Panc1 (cell line): ENCODE data around the gene ANKRD34A. TPM values are rescaled to one million over a fixed set of nuclear protein-coding genes. Genes with fewer than 3 reads are reported as not detected.

Source experiments
- ATAC-seq: fragments of 200-7000 bp; cut with Tn5 transposase; 2 replicates; pipeline ENCODE4 v1.9.1; 2020; ENCODE audit warnings: mild to moderate bottlenecking, moderate library complexity
- BruUV-seq: library from RNA; stranded (reverse); fragments of 400-500 nt; replicated peaks from 2 replicates; lab custom pipeline; 2021; lab: Mats Ljungman, UMichigan
- CTCF ChIA-PET: fragments of 300-600 bp; sonication (Branson Sonifier 250); formaldehyde crosslinking; loops from one replicate; lab custom pipeline; 2022; ENCODE audit warnings: antibody characterized with exemption; lab: Charles Lee
- POLR2A ChIA-PET: fragments of 300-600 bp; sonication (Branson Sonifier 250); formaldehyde crosslinking; loops from one replicate; lab custom pipeline; 2022; ENCODE audit warnings: antibody characterized with exemption; lab: Charles Lee
- DNase-seq: peaks from one replicate; pipeline ENCODE4 v3.0.0-alpha.2; 2010; ENCODE audit warnings: low read depth, low spot score
- H3K27ac ChIP-seq: 2 replicates; pipeline ENCODE4 v1.5.1; 2011; ENCODE audit warnings: mild to moderate bottlenecking, low read length, inconsistent platforms
- H3K27me3 ChIP-seq: fragments of 200-500 bp; sonication (Bioruptor generic); 2 replicates; pipeline ENCODE4 v1.6.0; 2014; ENCODE audit warnings: low read length, inconsistent platforms; ENCODE audit not compliant: control insufficient read depth, insufficient read depth
- H3K36me3 ChIP-seq: fragments of 200-500 bp; sonication (Bioruptor generic); 2 replicates; pipeline ENCODE4 v1.5.1; 2014; ENCODE audit warnings: inconsistent platforms, mild to moderate bottlenecking, low read length, moderate library complexity; ENCODE audit not compliant: control insufficient read depth, insufficient read depth
- H3K4me1 ChIP-seq: 2 replicates; pipeline ENCODE4 v1.5.1; 2011; ENCODE audit warnings: inconsistent platforms, mild to moderate bottlenecking, low read length, moderate library complexity; ENCODE audit not compliant: control insufficient read depth, insufficient read depth
- H3K4me3 ChIP-seq, 2 experiments: 2 replicates each; pipeline ENCODE4 v1.5.1; 2011 to 2012; ENCODE audit warnings: low read depth in 2 of 2, low read length in 2 of 2, mild to moderate bottlenecking in 2 of 2, inconsistent platforms in 1 of 2, moderate library complexity in 1 of 2
- H3K9me3 ChIP-seq: fragments of 200-500 bp; sonication (Bioruptor generic); 2 replicates; pipeline ENCODE4 v1.5.1; 2014; ENCODE audit warnings: low read depth, mild to moderate bottlenecking, inconsistent platforms, low read length, moderate library complexity; ENCODE audit not compliant: control insufficient read depth, insufficient read depth
- POLR2AphosphoS5 ChIP-seq: IDR thresholded peaks from 2 replicates; pipeline ENCODE4 v1.6.1; 2012; ENCODE audit warnings: mild to moderate bottlenecking, low read depth, low read length, moderate library complexity
- REST ChIP-seq, 2 experiments: IDR thresholded peaks; 2 replicates each; pipeline ENCODE4 v1.6.1; 2011 to 2012; ENCODE audit warnings: low read depth in 2 of 2, control low read depth in 1 of 2, low read length in 1 of 2, mild to moderate bottlenecking in 1 of 2, moderate library complexity in 1 of 2; ENCODE audit not compliant: insufficient read depth in 1 of 2
- SIN3A ChIP-seq: IDR thresholded peaks from 2 replicates; pipeline ENCODE4 v1.6.1; 2012; ENCODE audit warnings: low read depth, mild to moderate bottlenecking, low read length, moderate library complexity, borderline replicate concordance; ENCODE audit not compliant: insufficient read depth
- TCF7L2 ChIP-seq: IDR thresholded peaks from 2 replicates; pipeline ENCODE4 v1.6.1; 2011; ENCODE audit warnings: mild to moderate bottlenecking, low read depth, low read length, inconsistent platforms
- in situ Hi-C: cut with HindIII; loops from 2 replicates; pipeline ENCODE4 v1.10.0; 2016; ENCODE audit warnings: low sequenced_read_pairs, low pct_unique_long_range_greater_than_20kb
- intact Hi-C: fragments of 100-400 bp; cut with micrococcal nuclease; formaldehyde crosslinking; loops from one replicate; pipeline ENCODE4 v1.10.0; 2022; ENCODE audit not compliant: unreplicated experiment
- total RNA-seq: library from RNA; stranded (reverse); gene quantifications from one replicate; pipeline ENCODE4 v1.2.1, GENCODE V29; 2021; ENCODE audit not compliant: unreplicated experiment
- TF ChIP-seq, protein P1 (sequence below): fragments of 450-650 bp; IDR thresholded peaks from 2 replicates; pipeline ENCODE4 v1.5.1; 2017; ENCODE audit warnings: mild to moderate bottlenecking

Gene ANKRD34A
- total RNA-seq, 1 experiment from 2014 or later: 1.4 TPM

GRCh38 chr1:145965119-145965744, 857 bp upstream of the ANKRD34A start:
- no peak for DNase-seq
- H3K4me1 ChIP-seq: peaks cover 18% of the 10 kb centered on the region
- ATAC-seq: no peak
- peak overlapping the region; percentile 52 to 92 for H3K4me3 ChIP-seq
- CTCF ChIA-PET: interaction anchor here (1.4 to 1.7 kb wide), 2 partner anchors 67 to 74 kb away, joined by 4 to 5 read pairs; no protein-coding TSS in a partner anchor
- H3K9me3 ChIP-seq: peaks cover 3% of the 10 kb centered on the region; the same call in 1 of the 2 replicates
- intact Hi-C loops (no loop called here), in situ Hi-C loops (no loop called here)
- TF ChIP-seq POLR2AphosphoS5 (no peak), REST (IDR thresholded peaks at IDR 0.05; ENCODE audit: insufficient read depth in 1 of 2, low read depth in 2 of 2, low read length in 1 of 2) (no peak), TCF7L2 (no peak), SIN3A (no peak)
- TF ChIP-seq, protein P1, sequence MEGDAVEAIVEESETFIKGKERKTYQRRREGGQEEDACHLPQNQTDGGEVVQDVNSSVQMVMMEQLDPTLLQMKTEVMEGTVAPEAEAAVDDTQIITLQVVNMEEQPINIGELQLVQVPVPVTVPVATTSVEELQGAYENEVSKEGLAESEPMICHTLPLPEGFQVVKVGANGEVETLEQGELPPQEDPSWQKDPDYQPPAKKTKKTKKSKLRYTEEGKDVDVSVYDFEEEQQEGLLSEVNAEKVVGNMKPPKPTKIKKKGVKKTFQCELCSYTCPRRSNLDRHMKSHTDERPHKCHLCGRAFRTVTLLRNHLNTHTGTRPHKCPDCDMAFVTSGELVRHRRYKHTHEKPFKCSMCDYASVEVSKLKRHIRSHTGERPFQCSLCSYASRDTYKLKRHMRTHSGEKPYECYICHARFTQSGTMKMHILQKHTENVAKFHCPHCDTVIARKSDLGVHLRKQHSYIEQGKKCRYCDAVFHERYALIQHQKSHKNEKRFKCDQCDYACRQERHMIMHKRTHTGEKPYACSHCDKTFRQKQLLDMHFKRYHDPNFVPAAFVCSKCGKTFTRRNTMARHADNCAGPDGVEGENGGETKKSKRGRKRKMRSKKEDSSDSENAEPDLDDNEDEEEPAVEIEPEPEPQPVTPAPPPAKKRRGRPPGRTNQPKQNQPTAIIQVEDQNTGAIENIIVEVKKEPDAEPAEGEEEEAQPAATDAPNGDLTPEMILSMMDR: no peak
- no TSS peak for BruUV-seq
- H3K27ac ChIP-seq: peak overlapping the region; percentile 93
- no peaks in the 10 kb centered on the region for H3K36me3 ChIP-seq
- POLR2A ChIA-PET: interaction anchor here (0.6 to 2.0 kb wide), 2 partner anchors 38 to 53 kb away, joined by 10 to 12 read pairs; partner anchors contain the start of gene RBM8A
- H3K27me3 ChIP-seq: no peaks in the 10 kb centered on the region

GRCh38 chr1:145963265-145964019, 933 bp downstream of the ANKRD34A start:
- no TSS peak for BruUV-seq
- POLR2A ChIA-PET: interaction anchor here (0.9 to 2.0 kb wide), 2 partner anchors 36 to 41 kb away, joined by 3 to 12 read pairs; partner anchors contain the start of gene RBM8A
- ATAC-seq: no peak
- intact Hi-C loops (loop anchor here (5.0 kb wide), 1 partner anchor 71 kb away; no protein-coding TSS in a partner anchor), in situ Hi-C loops (no loop called here)
- CTCF ChIA-PET: interaction anchor here (1.1 to 1.7 kb wide), 3 partner anchors 14 to 72 kb away, joined by 4 to 10 read pairs (median 5); no protein-coding TSS in a partner anchor
- H3K27me3 ChIP-seq: no peaks in the 10 kb centered on the region
- no peak for DNase-seq
- H3K9me3 ChIP-seq: peaks cover 3% of the 10 kb centered on the region; the same call in 1 of the 2 replicates
- peaks cover 26% of the 10 kb centered on the region for H3K4me1 ChIP-seq
- H3K4me3 ChIP-seq: peak overlapping the region; percentile 76 to 92
- no peaks in the 10 kb centered on the region for H3K36me3 ChIP-seq
- no peak for TF ChIP-seq REST (IDR thresholded peaks at IDR 0.05; ENCODE audit: insufficient read depth in 1 of 2, low read depth in 2 of 2, low read length in 1 of 2)
- no peak for TF ChIP-seq TCF7L2
- TF ChIP-seq, protein P1: no peak
- TF ChIP-seq SIN3A: no peak
- no peak for TF ChIP-seq POLR2AphosphoS5
- peak overlapping the region; percentile 93 for H3K27ac ChIP-seq
